HepG2 (cell line): ENCODE results near the gene MTURN. TPM values are rescaled to one million over a fixed set of nuclear protein-coding genes. Genes with fewer than 3 reads are reported as not detected.

Experiments used
- ATAC-seq: fragments of 200-7000 bp; cut with Tn5 transposase; 3 replicates; pipeline ENCODE4 v1.9.1; 2020; ENCODE audit warnings: mild to moderate bottlenecking, moderate library complexity
- BruUV-seq: library from RNA; stranded (reverse); fragments of 400-500 nt; replicated peaks from 2 replicates; lab custom pipeline; 2021; lab: Mats Ljungman, UMichigan
- CTCF ChIA-PET: fragments of 300-600 bp; formaldehyde crosslinking; extraction: SDS; loops from one replicate; lab custom pipeline; 2021; ENCODE audit warnings: low total read pairs, inconsistent platforms, low intra/inter-chr PET ratio; lab: Yijun Ruan, JAX
- POLR2A ChIA-PET: fragments of 350-600 bp; sonication (Branson Sonifier 250); formaldehyde crosslinking; loops from one replicate; lab custom pipeline; 2020; ENCODE audit warnings: antibody characterized with exemption, inconsistent platforms; lab: Yijun Ruan, JAX
- DNase-seq: peaks from one replicate; pipeline ENCODE4 v3.0.0-alpha.2; 2015; ENCODE audit warnings: low spot score
- FAIRE-seq: peaks from 3 replicates; lab custom pipeline; 2011; peaks lifted over from hg19 to GRCh38; lab: Jason Lieb, UNC
- H2AFZ ChIP-seq: one replicate; pipeline ENCODE4 v1.6.1; 2011; ENCODE audit warnings: low read length, inconsistent platforms
- H3K27ac ChIP-seq: fragments of 300-600 bp; 3 replicates; pipeline ENCODE4 v1.8.0; 2011; ENCODE audit warnings: mixed run types, mild to moderate bottlenecking, mixed read lengths, low read length, inconsistent platforms; ENCODE audit not compliant: insufficient read depth; ENCODE audit errors: extremely low read length
- H3K27me3 ChIP-seq, 2 experiments: fragments of 200-600 bp in 1 of 2; 2 replicates in 1 of 2; 3 replicates in 1 of 2; pipeline versions ENCODE4 v1.6.0 to v1.8.0; 2011; ENCODE audit warnings: low read length in 2 of 2, mild to moderate bottlenecking in 2 of 2, moderate library complexity in 2 of 2, inconsistent platforms in 1 of 2; ENCODE audit not compliant: insufficient read depth in 2 of 2, control insufficient read depth in 1 of 2
- H3K36me3 ChIP-seq, 2 experiments: fragments of 200-600 bp in 1 of 2; replicated peaks in 1 of 2; 2 replicates in 1 of 2; 3 replicates in 1 of 2; pipeline versions ENCODE4 v1.5.1 to v1.8.0; 2011; ENCODE audit warnings: low read length in 2 of 2, inconsistent platforms in 1 of 2; ENCODE audit not compliant: insufficient read depth in 2 of 2, control insufficient read depth in 1 of 2
- H3K4me1 ChIP-seq: 2 replicates; pipeline ENCODE4 v1.5.1; 2012; ENCODE audit warnings: low read length, inconsistent platforms; ENCODE audit not compliant: insufficient read depth
- H3K4me2 ChIP-seq: 2 replicates; pipeline ENCODE4 v1.6.0; 2011; ENCODE audit warnings: low read depth, low read length, inconsistent platforms
- H3K4me3 ChIP-seq, 3 experiments: fragments of 200-600 bp in 1 of 3; sonication (generic), shearing (Covaris generic) in 1 of 3; replicated peaks in 1 of 3; 2 replicates each; pipeline ENCODE4 v1.5.1; 2011 to 2016; ENCODE audit warnings: low read length in 3 of 3, inconsistent platforms in 2 of 3, low read depth in 2 of 3, mild to moderate bottlenecking in 2 of 3, control low read depth in 1 of 3, mixed read lengths in 1 of 3; ENCODE audit not compliant: insufficient read depth in 1 of 3
- H3K79me2 ChIP-seq: one replicate; pipeline ENCODE4 v1.6.1; 2011; ENCODE audit warnings: low read length, inconsistent platforms; ENCODE audit not compliant: insufficient read depth
- H3K9ac ChIP-seq: 2 replicates; pipeline ENCODE4 v1.6.0; 2011; ENCODE audit warnings: mild to moderate bottlenecking, low read depth, low read length, inconsistent platforms; ENCODE audit not compliant: insufficient read depth
- H3K9me3 ChIP-seq: 2 replicates; pipeline ENCODE4 v1.5.1; 2012; ENCODE audit warnings: mild to moderate bottlenecking, low read length
- H4K20me1 ChIP-seq: 2 replicates; pipeline ENCODE4 v1.6.0; 2011; ENCODE audit warnings: inconsistent platforms, mild to moderate bottlenecking, low read length, moderate library complexity; ENCODE audit not compliant: insufficient read depth
- ETV5 ChIP-seq: IDR thresholded peaks from 2 replicates; pipeline ENCODE4 v1.6.1; 2018; ENCODE audit warnings: missing biosample characterization, missing genetic modification reagents, inconsistent platforms, borderline replicate concordance
- MAFG ChIP-seq: sonication (generic); formaldehyde crosslinking; IDR thresholded peaks from 2 replicates; pipeline ENCODE4 v1.5.1; 2020; ENCODE audit warnings: mild to moderate bottlenecking, missing genetic modification reagents
- PAWR ChIP-seq: sonication (generic); formaldehyde crosslinking; IDR thresholded peaks from 2 replicates; pipeline ENCODE4 v1.4.0; 2020; ENCODE audit warnings: missing genetic modification reagents, mild to moderate bottlenecking, borderline replicate concordance
- SUZ12 ChIP-seq: fragments of 150-350 bp; IDR thresholded peaks from 2 replicates; pipeline ENCODE4 v1.6.1; 2014; ENCODE audit warnings: low read depth, low read length
- ZNF18 ChIP-seq: sonication (generic); formaldehyde crosslinking; IDR thresholded peaks from 2 replicates; pipeline ENCODE4 v1.8.0; 2022; ENCODE audit warnings: mild to moderate bottlenecking, missing genetic modification reagents; ENCODE audit not compliant: insufficient replicate concordance
- ZNF552 ChIP-seq: sonication (generic); formaldehyde crosslinking; IDR thresholded peaks from 2 replicates; pipeline ENCODE4 v1.9.0; 2022; ENCODE audit warnings: missing genetic modification reagents, mild to moderate bottlenecking, borderline replicate concordance
- WGBS: methylation state at CpG from one replicate; pipeline ENCODE4 v1.1.6; 2017; ENCODE audit warnings: low lambda C conversion rate; 5-methylcytosine and 5-hydroxymethylcytosine counted together
- in situ Hi-C: cut with HindIII; loops from 2 replicates; pipeline ENCODE4 v1.10.0; 2017; ENCODE audit warnings: low pct_unique_long_range_greater_than_20kb; ENCODE audit not compliant: extremely low pct_ligation_motif_present
- intact Hi-C: fragments of 100-400 bp; cut with micrococcal nuclease; formaldehyde crosslinking; loops from one replicate; pipeline ENCODE4 v1.10.0; 2022; ENCODE audit not compliant: unreplicated experiment
- polyA plus RNA-seq, 8 experiments: library from polyadenylated mRNA; depleted of rRNA in 3 of 8; stranded (reverse) in 7 of 8; unstranded in 1 of 8; fragments of >200 nt; fragmentation: Illumina TruSeq in 4 of 8; extraction: Trizol in 4 of 8; gene quantifications; 2 replicates each; pipeline versions ENCODE4 v1.2.1 to v1.2.3, GENCODE V29; 2011 to 2016; ENCODE audit warnings: low read depth in 4 of 8, missing spikeins in 1 of 8, mixed read lengths in 1 of 8; ENCODE audit not compliant: insufficient read depth in 1 of 8
- total RNA-seq, 5 experiments: library from RNA; depleted of rRNA; stranded (reverse); fragments of >200 nt; fragmentation: Illumina TruSeq; extraction: Trizol; gene quantifications; 2 replicates each; pipeline ENCODE4 v1.2.3, GENCODE V29; 2016; ENCODE audit warnings: low read depth in 1 of 5
- TF ChIP-seq, protein P1 (sequence below): sonication (generic); formaldehyde crosslinking; IDR thresholded peaks from 2 replicates; pipeline ENCODE4 v1.4.0; 2020; ENCODE audit warnings: missing genetic modification reagents, borderline replicate concordance

MTURN gene
- total and polyA plus RNA-seq, 2 of the 13 experiments (the other 11 are each of a cell fraction or from before 2014, with no cell fraction given): 5.7 to 7.2 TPM

GRCh38 chr7:30188811-30189210 lies 54.0 kb downstream of the MTURN start:
- TF ChIP-seq MAFG (CRISPR knock-in tag): no peak
- TF ChIP-seq ZNF18 (CRISPR knock-in tag): no peak
- TF ChIP-seq ETV5: no peak
- TF ChIP-seq SUZ12: no peak
- no peak for TF ChIP-seq PAWR (CRISPR knock-in tag)
- TF ChIP-seq, protein P1, sequence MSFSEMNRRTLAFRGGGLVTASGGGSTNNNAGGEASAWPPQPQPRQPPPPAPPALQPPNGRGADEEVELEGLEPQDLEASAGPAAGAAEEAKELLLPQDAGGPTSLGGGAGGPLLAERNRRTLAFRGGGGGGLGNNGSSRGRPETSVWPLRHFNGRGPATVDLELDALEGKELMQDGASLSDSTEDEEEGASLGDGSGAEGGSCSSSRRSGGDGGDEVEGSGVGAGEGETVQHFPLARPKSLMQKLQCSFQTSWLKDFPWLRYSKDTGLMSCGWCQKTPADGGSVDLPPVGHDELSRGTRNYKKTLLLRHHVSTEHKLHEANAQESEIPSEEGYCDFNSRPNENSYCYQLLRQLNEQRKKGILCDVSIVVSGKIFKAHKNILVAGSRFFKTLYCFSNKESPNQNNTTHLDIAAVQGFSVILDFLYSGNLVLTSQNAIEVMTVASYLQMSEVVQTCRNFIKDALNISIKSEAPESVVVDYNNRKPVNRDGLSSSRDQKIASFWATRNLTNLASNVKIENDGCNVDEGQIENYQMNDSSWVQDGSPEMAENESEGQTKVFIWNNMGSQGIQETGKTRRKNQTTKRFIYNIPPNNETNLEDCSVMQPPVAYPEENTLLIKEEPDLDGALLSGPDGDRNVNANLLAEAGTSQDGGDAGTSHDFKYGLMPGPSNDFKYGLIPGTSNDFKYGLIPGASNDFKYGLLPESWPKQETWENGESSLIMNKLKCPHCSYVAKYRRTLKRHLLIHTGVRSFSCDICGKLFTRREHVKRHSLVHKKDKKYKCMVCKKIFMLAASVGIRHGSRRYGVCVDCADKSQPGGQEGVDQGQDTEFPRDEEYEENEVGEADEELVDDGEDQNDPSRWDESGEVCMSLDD (CRISPR knock-in tag): no peak
- no peak for TF ChIP-seq ZNF552 (CRISPR knock-in tag)
- no peak overlapping the region for H2AFZ ChIP-seq
- 6% methylated on average over 2 of the region's 2 CpGs for WGBS
- ATAC-seq: no peak
- no peak overlapping the region for H3K9ac ChIP-seq
- no peak overlapping the region for H3K4me2 ChIP-seq
- no peak for FAIRE-seq
- H3K27me3 ChIP-seq: 0 out of 5 replicates have a peak, but pooled peaks cover 0 to 5% of the 10 kb centered on the region in 2 experiments
- ChIA-PET CTCF (no interaction called here), POLR2A (no interaction called here)
- no peak overlapping the region for H3K27ac ChIP-seq
- no peaks in the 10 kb centered on the region for H4K20me1 ChIP-seq
- H3K4me1 ChIP-seq: peaks cover 10% of the 10 kb centered on the region
- H3K79me2 ChIP-seq: no peaks in the 10 kb centered on the region
- in situ Hi-C loops (no loop called here), intact Hi-C loops (no loop called here)
- DNase-seq: no peak
- no peak overlapping the region for H3K4me3 ChIP-seq
- no TSS peak for BruUV-seq
- no peaks in the 10 kb centered on the region for H3K36me3 ChIP-seq
- H3K9me3 ChIP-seq: peaks cover 14% of the 10 kb centered on the region; the same call in 1 of the 2 replicates
